ENCODE data around the gene SLC22A23.

SLC22A23 gene

GRCh38 chr6:3340358-3340802, 116.5 kb downstream of the SLC22A23 start:
- no peak for TF ChIP-seq CTCF (IDR thresholded peaks at IDR 0.05)
- Histone ChIP-seq H3K9me3 (no peaks in the 10 kb centered on the region), H3K4me1 (peaks cover 0 to 9% (median 3%) of the 10 kb centered on the region in 4 donors), H3K27ac (no peak overlapping the region), H3K27me3 (no peaks in the 10 kb centered on the region), H3K4me3 (no peak overlapping the region), H3K36me3 (no peaks in the 10 kb centered on the region)
- DNase-seq: no peak
- intact Hi-C loops (cut with DNase I; ENCODE audit: low total_unique reads): no loop called here

GRCh38 chr6:3339811-3340210, 117.0 kb downstream of the SLC22A23 start:
- no peak for DNase-seq
- H3K4me3 ChIP-seq: no peak overlapping the region
- no peaks in the 10 kb centered on the region for H3K9me3 ChIP-seq
- H3K36me3 ChIP-seq: no peaks in the 10 kb centered on the region
- no peaks in the 10 kb centered on the region for H3K27me3 ChIP-seq
- H3K27ac ChIP-seq: no peak overlapping the region
- peaks cover 0 to 9% (median 3%) of the 10 kb centered on the region in 4 donors for H3K4me1 ChIP-seq
- no peak for TF ChIP-seq CTCF (IDR thresholded peaks at IDR 0.05)
- intact Hi-C loops (cut with DNase I; ENCODE audit: low total_unique reads): no loop called here

- intact Hi-C loops (cut with DNase I; ENCODE audit: low total_unique reads): no loop called here
- Histone ChIP-seq H3K36me3 (no peaks in the 10 kb centered on the region), H3K27me3 (no peaks in the 10 kb centered on the region), H3K4me1 (peaks cover 0 to 9% (median 3%) of the 10 kb centered on the region in 4 donors), H3K4me3 (no peak overlapping the region), H3K9me3 (no peaks in the 10 kb centered on the region), H3K27ac (no peak overlapping the region)
- TF ChIP-seq CTCF (IDR thresholded peaks at IDR 0.05): no peak
- DNase-seq: no peak
These were observed 119.1 kb downstream of the SLC22A23 start for GRCh38 chr6:3337521-3338350.

GRCh38 chr6:3336859-3337515, 119.9 kb downstream of the SLC22A23 start:
- Histone ChIP-seq H3K27me3 (no peaks in the 10 kb centered on the region), H3K36me3 (no peaks in the 10 kb centered on the region), H3K4me1 (peaks cover 0 to 9% (median 3%) of the 10 kb centered on the region in 4 donors), H3K27ac (no peak overlapping the region), H3K9me3 (no peaks in the 10 kb centered on the region), H3K4me3 (no peak overlapping the region)
- intact Hi-C loops (cut with DNase I; ENCODE audit: low total_unique reads): no loop called here
- no peak for TF ChIP-seq CTCF (IDR thresholded peaks at IDR 0.05)
- no peak for DNase-seq

GRCh38 chr6:3336066-3336786, 120.6 kb downstream of the SLC22A23 start:
- no peak for DNase-seq
- Histone ChIP-seq H3K9me3 (no peaks in the 10 kb centered on the region), H3K27me3 (no peaks in the 10 kb centered on the region), H3K4me1 (peaks cover 0 to 9% (median 3%) of the 10 kb centered on the region in 4 donors), H3K27ac (no peak overlapping the region), H3K4me3 (no peak overlapping the region), H3K36me3 (no peaks in the 10 kb centered on the region)
- no peak for TF ChIP-seq CTCF (IDR thresholded peaks at IDR 0.05)
- intact Hi-C loops (cut with DNase I; ENCODE audit: low total_unique reads): no loop called here

Measured in tibial artery (tissue), 4 donors.